ENCODE data around the gene PRKCI.

- TF ChIP-seq YY1 (IDR thresholded peaks at IDR 0.05; ENCODE audit: insufficient read depth, insufficient read length): no peak
- no peak for TF ChIP-seq SUZ12 (IDR thresholded peaks at IDR 0.05; ENCODE audit: extremely low read depth, insufficient read depth, insufficient read length)
Measured at GRCh38 chr3:170203457-170203856, 18.8 kb upstream of the PRKCI start.

All from NT2/D1 (cell line).